ENCODE results near the gene ARHGAP28.

DNA sequence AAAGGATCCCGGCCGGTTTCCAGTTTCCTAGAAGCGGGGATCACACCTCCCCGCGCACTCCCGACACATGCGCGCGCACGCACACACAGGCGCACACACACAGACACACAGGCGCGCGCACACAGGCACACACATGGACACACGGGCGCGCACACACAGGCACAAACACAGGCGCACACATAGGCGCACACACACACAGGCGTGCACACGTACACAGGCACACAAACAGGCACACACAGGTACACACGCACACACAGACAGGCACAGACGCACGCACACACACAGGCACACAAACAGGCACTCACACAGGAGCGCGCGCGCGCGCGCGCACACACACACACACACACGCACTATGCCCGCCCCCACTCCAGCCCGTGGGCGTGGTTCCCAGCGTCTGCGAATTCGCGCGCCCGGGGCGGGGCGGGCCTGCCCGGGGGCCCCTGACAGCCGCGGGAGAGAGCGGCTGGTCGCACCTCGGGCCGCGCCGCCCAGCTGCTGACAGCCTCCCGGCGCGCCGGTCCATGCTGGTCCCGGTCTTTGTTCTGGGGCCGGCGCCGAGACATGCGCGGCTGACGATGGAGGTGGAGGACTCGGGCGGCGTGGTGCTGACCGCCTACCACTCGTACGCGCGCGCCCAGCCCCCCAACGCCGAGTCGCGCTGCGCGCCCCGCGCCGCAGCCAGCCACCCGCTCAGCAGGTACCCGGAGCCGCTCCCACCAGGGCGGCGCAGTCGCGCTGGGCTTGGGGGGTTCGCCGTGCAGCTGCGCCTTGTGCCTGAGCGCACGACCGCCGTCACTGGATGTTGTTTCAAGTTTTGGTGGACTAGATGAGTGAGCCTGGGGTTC is at the start of gene ARHGAP28:
- TF ChIP-seq, protein P1, sequence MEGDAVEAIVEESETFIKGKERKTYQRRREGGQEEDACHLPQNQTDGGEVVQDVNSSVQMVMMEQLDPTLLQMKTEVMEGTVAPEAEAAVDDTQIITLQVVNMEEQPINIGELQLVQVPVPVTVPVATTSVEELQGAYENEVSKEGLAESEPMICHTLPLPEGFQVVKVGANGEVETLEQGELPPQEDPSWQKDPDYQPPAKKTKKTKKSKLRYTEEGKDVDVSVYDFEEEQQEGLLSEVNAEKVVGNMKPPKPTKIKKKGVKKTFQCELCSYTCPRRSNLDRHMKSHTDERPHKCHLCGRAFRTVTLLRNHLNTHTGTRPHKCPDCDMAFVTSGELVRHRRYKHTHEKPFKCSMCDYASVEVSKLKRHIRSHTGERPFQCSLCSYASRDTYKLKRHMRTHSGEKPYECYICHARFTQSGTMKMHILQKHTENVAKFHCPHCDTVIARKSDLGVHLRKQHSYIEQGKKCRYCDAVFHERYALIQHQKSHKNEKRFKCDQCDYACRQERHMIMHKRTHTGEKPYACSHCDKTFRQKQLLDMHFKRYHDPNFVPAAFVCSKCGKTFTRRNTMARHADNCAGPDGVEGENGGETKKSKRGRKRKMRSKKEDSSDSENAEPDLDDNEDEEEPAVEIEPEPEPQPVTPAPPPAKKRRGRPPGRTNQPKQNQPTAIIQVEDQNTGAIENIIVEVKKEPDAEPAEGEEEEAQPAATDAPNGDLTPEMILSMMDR (IDR thresholded peaks at IDR 0.05) = peak in 3 of 4 experiments; percentile 24 to 68 (median 44)
- TF ChIP-seq POLR2A (IDR thresholded peaks at IDR 0.05) = peak in 1 of 2 donors; percentile 64
